ENCODE results near the gene HMGCR. TPM values are rescaled to one million over a fixed set of nuclear protein-coding genes. Genes with fewer than 3 reads are reported as not detected.

The HMGCR gene
- total RNA-seq, 1 experiment from 2014 or later = 178 TPM

- Mint-ChIP-seq H3K27me3 (ENCODE audit: low read depth) (no peaks in the 10 kb centered on the region), H3K27ac (no peak overlapping the region), H3K4me3 (no peak overlapping the region), H3K4me1 (no peaks in the 10 kb centered on the region), H3K9me3 (no peaks in the 10 kb centered on the region), H3K36me3 (ENCODE audit: insufficient read depth in 1 of 3, low read depth in 3 of 3) (peaks cover 62 to 92% (median 88%) of the 10 kb centered on the region in 3 experiments; a peak in 6 of 7 replicates)
- no peak overlapping the region for H3K9ac ChIP-seq (ENCODE audit: extremely low read depth, insufficient read length, low read length)
- H2BK15ac ChIP-seq (ENCODE audit: low read depth, low read length) = no peak overlapping the region
- no peak overlapping the region for H2AFZ ChIP-seq (ENCODE audit: low read length)
- no peak overlapping the region for H2BK12ac ChIP-seq (ENCODE audit: insufficient read length, low read depth, low read length)
- H4K91ac ChIP-seq (ENCODE audit: insufficient read length, low read depth, low read length) = no peak overlapping the region
- no peak overlapping the region for H3T11ph ChIP-seq (ENCODE audit: low read length)
- H2BK5ac ChIP-seq (ENCODE audit: insufficient read length, low read length) = no peak overlapping the region
- H3K23ac ChIP-seq (ENCODE audit: insufficient read length, low read depth, low read length) = no peak overlapping the region
- H4K20me1 ChIP-seq (ENCODE audit: control insufficient read depth, insufficient read depth, insufficient read length) = no peaks in the 10 kb centered on the region
- H3K4me1 ChIP-seq (ENCODE audit: insufficient read depth, low read length) = no peaks in the 10 kb centered on the region
- no peak overlapping the region for H3K4ac ChIP-seq (ENCODE audit: low read depth, low read length)
- H2AK5ac ChIP-seq (ENCODE audit: insufficient read length, low read length) = no peak overlapping the region
- H3K14ac ChIP-seq (ENCODE audit: insufficient read depth, low read length) = no peak overlapping the region
- no peaks in the 10 kb centered on the region for H3K27me3 ChIP-seq (ENCODE audit: insufficient read depth, low read length)
- H2BK120ac ChIP-seq (ENCODE audit: low read depth, low read length, poor library complexity, severe bottlenecking) = no peak overlapping the region
- no peak overlapping the region for H4K5ac ChIP-seq (ENCODE audit: insufficient read length, low read depth, low read length)
- no peak overlapping the region for H4K8ac ChIP-seq (replicated peaks; ENCODE audit: insufficient read length, low read depth, low read length)
- H3K23me2 ChIP-seq (ENCODE audit: insufficient read length, low read depth, low read length, poor library complexity, severe bottlenecking) = no peaks in the 10 kb centered on the region
- H2BK20ac ChIP-seq (ENCODE audit: low read depth, low read length, poor library complexity, severe bottlenecking) = no peak overlapping the region
- no peaks in the 10 kb centered on the region for H3K9me3 ChIP-seq (ENCODE audit: control insufficient read depth, low read depth, low read length)
- no peaks in the 10 kb centered on the region for H3K79me1 ChIP-seq (ENCODE audit: insufficient read depth, low read depth, low read length, poor library complexity, severe bottlenecking)
- no peak for DNase-seq
- TF ChIP-seq, protein P1, sequence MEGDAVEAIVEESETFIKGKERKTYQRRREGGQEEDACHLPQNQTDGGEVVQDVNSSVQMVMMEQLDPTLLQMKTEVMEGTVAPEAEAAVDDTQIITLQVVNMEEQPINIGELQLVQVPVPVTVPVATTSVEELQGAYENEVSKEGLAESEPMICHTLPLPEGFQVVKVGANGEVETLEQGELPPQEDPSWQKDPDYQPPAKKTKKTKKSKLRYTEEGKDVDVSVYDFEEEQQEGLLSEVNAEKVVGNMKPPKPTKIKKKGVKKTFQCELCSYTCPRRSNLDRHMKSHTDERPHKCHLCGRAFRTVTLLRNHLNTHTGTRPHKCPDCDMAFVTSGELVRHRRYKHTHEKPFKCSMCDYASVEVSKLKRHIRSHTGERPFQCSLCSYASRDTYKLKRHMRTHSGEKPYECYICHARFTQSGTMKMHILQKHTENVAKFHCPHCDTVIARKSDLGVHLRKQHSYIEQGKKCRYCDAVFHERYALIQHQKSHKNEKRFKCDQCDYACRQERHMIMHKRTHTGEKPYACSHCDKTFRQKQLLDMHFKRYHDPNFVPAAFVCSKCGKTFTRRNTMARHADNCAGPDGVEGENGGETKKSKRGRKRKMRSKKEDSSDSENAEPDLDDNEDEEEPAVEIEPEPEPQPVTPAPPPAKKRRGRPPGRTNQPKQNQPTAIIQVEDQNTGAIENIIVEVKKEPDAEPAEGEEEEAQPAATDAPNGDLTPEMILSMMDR (conservative IDR thresholded peaks at IDR 0.05) = no peak
- no peak overlapping the region for H3K18ac ChIP-seq (ENCODE audit: insufficient read length, low read depth, low read length)
- no peaks in the 10 kb centered on the region for H3K79me2 ChIP-seq (ENCODE audit: insufficient read depth, low read length)
- no peak overlapping the region for H3K4me2 ChIP-seq (ENCODE audit: insufficient read depth, insufficient read length, low read length)
- no peak overlapping the region for H3K27ac ChIP-seq (ENCODE audit: insufficient read length, low read depth, low read length)
- H3K56ac ChIP-seq (ENCODE audit: insufficient read length, low read depth, low read length) = no peak overlapping the region
- WGBS (ENCODE audit: extremely low coverage, insufficient read length, low lambda C conversion rate) = no CpG with 5 or more reads among the region's 6 CpGs
Observed at GRCh38 chr5:75355236-75355635, 18.2 kb downstream of the HMGCR start.
